ENCODE data around the gene C8B. TPM values are rescaled to one million over a fixed set of nuclear protein-coding genes. Genes with fewer than 3 reads are reported as not detected.
A peak's percentile ranks its signal among the peaks of the same experiment; 100 is the strongest.

Gene C8B
- total and polyA plus RNA-seq, 2 of the 13 experiments (the other 11 are each of a cell fraction or from before 2014, with no cell fraction given): 8.4 to 11.3 TPM

DNA sequence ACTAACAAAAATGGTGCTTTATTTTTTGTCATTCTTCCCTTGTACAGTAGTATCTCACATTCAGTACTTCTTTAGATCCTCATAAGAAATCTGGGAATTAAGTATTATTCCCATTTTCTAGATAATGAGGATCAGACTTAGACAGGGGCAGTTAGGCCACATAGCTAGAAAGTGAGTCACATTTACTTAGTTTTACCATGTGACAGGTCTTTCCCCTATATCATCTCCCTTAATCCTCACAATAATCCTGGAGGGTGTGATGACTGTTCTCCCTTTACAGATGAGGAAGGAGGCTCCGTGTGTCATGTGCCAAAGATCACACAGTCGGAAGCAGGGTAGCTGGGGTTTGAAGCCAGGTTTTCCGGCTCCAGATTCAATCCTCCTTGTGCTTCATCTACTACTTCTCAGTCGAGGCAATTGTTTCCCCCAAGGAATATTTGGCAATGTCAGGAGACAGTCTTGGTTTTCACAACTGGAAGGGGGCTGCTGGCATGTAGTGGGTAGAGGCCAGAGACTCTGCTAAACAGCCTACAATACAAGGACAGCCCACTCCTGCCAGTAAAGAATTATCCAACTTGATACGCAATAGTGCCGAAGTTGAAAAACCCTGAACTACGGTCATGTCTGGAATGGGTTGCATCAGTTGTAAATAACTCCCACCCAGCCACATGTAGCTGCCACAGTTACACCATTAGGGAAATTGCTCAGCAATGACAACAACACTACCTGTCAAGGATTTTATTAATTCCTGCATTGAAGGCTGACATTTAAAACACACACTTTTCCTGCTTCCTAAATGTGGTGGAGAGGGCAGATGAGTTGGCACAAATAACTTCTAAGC lies 54.5 kb downstream of the C8B start (continued):
- TF ChIP-seq HDAC2 (CRISPR knock-in tag; IDR thresholded peaks at IDR 0.05) (peak; percentile 61), FOXA3 (CRISPR knock-in tag; IDR thresholded peaks at IDR 0.05) (peak; percentile 87), MED1 (CRISPR knock-in tag; IDR thresholded peaks at IDR 0.05) (peak; percentile 86), IKZF5 (CRISPR knock-in tag; IDR thresholded peaks at IDR 0.05) (peak; percentile 18; the same call in 1 of the 2 replicates), ZMYM4 (CRISPR knock-in tag; IDR thresholded peaks at IDR 0.05) (0 out of 2 replicates have a peak, but pooled peaks have one; percentile 15), NR2F6 (IDR thresholded peaks at IDR 0.05) (no peak), NR2F6 (CRISPR knock-in tag; IDR thresholded peaks at IDR 0.05) (peak; percentile 50; the same call in 1 of the 2 replicates), ATF2 (CRISPR knock-in tag; IDR thresholded peaks at IDR 0.05) (0 out of 2 replicates have a peak, but pooled peaks have one; percentile 43), TBX3 (IDR thresholded peaks at IDR 0.05; ENCODE audit: borderline replicate concordance) (no peak), ZNF761 (CRISPR knock-in tag; conservative IDR thresholded peaks at IDR 0.05) (no peak), MTERF4 (CRISPR knock-in tag; IDR thresholded peaks at IDR 0.05) (no peak), FOXO1 (CRISPR knock-in tag; IDR thresholded peaks at IDR 0.05) (peak; percentile 78; the same call in 1 of the 2 replicates)
- TF ChIP-seq, protein P1, sequence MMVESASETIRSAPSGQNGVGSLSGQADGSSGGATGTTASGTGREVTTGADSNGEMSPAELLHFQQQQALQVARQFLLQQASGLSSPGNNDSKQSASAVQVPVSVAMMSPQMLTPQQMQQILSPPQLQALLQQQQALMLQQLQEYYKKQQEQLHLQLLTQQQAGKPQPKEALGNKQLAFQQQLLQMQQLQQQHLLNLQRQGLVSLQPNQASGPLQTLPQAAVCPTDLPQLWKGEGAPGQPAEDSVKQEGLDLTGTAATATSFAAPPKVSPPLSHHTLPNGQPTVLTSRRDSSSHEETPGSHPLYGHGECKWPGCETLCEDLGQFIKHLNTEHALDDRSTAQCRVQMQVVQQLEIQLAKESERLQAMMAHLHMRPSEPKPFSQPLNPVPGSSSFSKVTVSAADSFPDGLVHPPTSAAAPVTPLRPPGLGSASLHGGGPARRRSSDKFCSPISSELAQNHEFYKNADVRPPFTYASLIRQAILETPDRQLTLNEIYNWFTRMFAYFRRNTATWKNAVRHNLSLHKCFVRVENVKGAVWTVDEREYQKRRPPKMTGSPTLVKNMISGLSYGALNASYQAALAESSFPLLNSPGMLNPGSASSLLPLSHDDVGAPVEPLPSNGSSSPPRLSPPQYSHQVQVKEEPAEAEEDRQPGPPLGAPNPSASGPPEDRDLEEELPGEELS (CRISPR knock-in tag; IDR thresholded peaks at IDR 0.05): peak; percentile 65
- TF ChIP-seq, protein P2, sequence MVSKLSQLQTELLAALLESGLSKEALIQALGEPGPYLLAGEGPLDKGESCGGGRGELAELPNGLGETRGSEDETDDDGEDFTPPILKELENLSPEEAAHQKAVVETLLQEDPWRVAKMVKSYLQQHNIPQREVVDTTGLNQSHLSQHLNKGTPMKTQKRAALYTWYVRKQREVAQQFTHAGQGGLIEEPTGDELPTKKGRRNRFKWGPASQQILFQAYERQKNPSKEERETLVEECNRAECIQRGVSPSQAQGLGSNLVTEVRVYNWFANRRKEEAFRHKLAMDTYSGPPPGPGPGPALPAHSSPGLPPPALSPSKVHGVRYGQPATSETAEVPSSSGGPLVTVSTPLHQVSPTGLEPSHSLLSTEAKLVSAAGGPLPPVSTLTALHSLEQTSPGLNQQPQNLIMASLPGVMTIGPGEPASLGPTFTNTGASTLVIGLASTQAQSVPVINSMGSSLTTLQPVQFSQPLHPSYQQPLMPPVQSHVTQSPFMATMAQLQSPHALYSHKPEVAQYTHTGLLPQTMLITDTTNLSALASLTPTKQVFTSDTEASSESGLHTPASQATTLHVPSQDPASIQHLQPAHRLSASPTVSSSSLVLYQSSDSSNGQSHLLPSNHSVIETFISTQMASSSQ (IDR thresholded peaks at IDR 0.05; ENCODE audit: low read depth): peak; percentile 44; the same call in 1 of the 2 replicates
- TF ChIP-seq, protein P2 (CRISPR knock-in tag; IDR thresholded peaks at IDR 0.05; ENCODE audit: borderline replicate concordance): no peak

All from HepG2 (cell line).